ENCODE measurements around the gene SCT.

GRCh38 chr11:621838-622237, 5.1 kb downstream of the SCT start:
- TF ChIP-seq YY1 (IDR thresholded peaks at IDR 0.05; ENCODE audit: insufficient read depth, insufficient read length) (no peak), ZNF274 (IDR thresholded peaks at IDR 0.05; ENCODE audit: low read depth, low read length) (no peak), SUZ12 (IDR thresholded peaks at IDR 0.05; ENCODE audit: extremely low read depth, insufficient read depth, insufficient read length) (no peak)

All from NT2/D1 (cell line).